ENCODE results near the gene BMAL2. TPM values are rescaled to one million over a fixed set of nuclear protein-coding genes. Genes with fewer than 3 reads are reported as not detected.

BMAL2 gene
- polyA plus RNA-seq, 3 donors = 1.1 to 4.8 (median 1.5) TPM

- WGBS, 3 donors = 86 to 92% (median 89%) methylated on average over 1 of the region's 1 CpG
- no peak overlapping the region for H3K27ac ChIP-seq (ENCODE audit: low read depth, low read length)
These were observed 15.7 kb upstream of the BMAL2 start for GRCh38 chr12:27316947-27317346.

GRCh38 chr12:27319409-27319808 is 13.2 kb upstream of the BMAL2 start:
- 37 to 49% (median 47%) methylated on average over 1 of the region's 1 CpG for WGBS, 3 donors
- H3K27ac ChIP-seq (ENCODE audit: low read depth, low read length) = no peak overlapping the region

GRCh38 chr12:27319848-27320247 is 12.8 kb upstream of the BMAL2 start:
- no peak overlapping the region for H3K27ac ChIP-seq (ENCODE audit: low read depth, low read length)

GRCh38 chr12:27324530-27324929 is 8.1 kb upstream of the BMAL2 start:
- H3K27ac ChIP-seq (ENCODE audit: low read depth, low read length) = no peak overlapping the region

More at GRCh38 chr12:27319848-27320247, 12.8 kb upstream of the BMAL2 start:
- WGBS, 3 donors = 81 to 97% (median 87%) methylated on average over 2 of the region's 2 CpGs

GRCh38 chr12:27330846-27331245 is 1.8 kb upstream of the BMAL2 start:
- no peak overlapping the region for H3K27ac ChIP-seq (ENCODE audit: low read depth, low read length)
- 77 to 92% (median 90%) methylated on average over 1 of the region's 1 CpG for WGBS, 3 donors

- H3K27ac ChIP-seq (ENCODE audit: low read depth, low read length) = no peak overlapping the region
- 33 to 70% (median 38%) methylated on average over 7 of the region's 7 CpGs for WGBS, 3 donors
These were observed 1.2 kb upstream of the BMAL2 start for GRCh38 chr12:27331291-27331926.

- WGBS, 3 donors = 34 to 51% (median 43%) methylated on average over 3 of the region's 3 CpGs
- no peak overlapping the region for H3K27ac ChIP-seq (ENCODE audit: low read depth, low read length)
These were observed 710 bp upstream of the BMAL2 start for GRCh38 chr12:27331927-27332324.

- 12 to 18% (median 14%) methylated on average over 10 of the region's 10 CpGs for WGBS, 3 donors
These were observed 276 bp upstream of the BMAL2 start for GRCh38 chr12:27332407-27332713.

GRCh38 chr12:27333403-27334009 is 870 bp downstream of the BMAL2 start:
- no peak overlapping the region for H3K27ac ChIP-seq (ENCODE audit: low read depth, low read length)
- WGBS, 3 donors = 1% methylated on average over 35 to 40 of the region's 40 CpGs

More at GRCh38 chr12:27332407-27332713, 276 bp upstream of the BMAL2 start:
- H3K27ac ChIP-seq (ENCODE audit: low read depth, low read length) = no peak overlapping the region

GRCh38 chr12:27334042-27334720 is 1.5 kb downstream of the BMAL2 start:
- no peak overlapping the region for H3K27ac ChIP-seq (ENCODE audit: low read depth, low read length)
- WGBS, 3 donors = 35 to 72% (median 61%) methylated on average over 7 of the region's 7 CpGs

- 74 to 88% (median 82%) methylated on average over 6 of the region's 6 CpGs for WGBS, 3 donors
- H3K27ac ChIP-seq (ENCODE audit: low read depth, low read length) = no peak overlapping the region
These were observed 2.1 kb downstream of the BMAL2 start for GRCh38 chr12:27334721-27335082.

- no peak overlapping the region for H3K27ac ChIP-seq (ENCODE audit: low read depth, low read length)
- WGBS, 3 donors = 57 to 71% (median 62%) methylated on average over 5 of the region's 5 CpGs
These were observed 3.0 kb downstream of the BMAL2 start for GRCh38 chr12:27335364-27336281.

- WGBS, 3 donors = 81 to 93% (median 89%) methylated on average over 2 of the region's 2 CpGs
- no peak overlapping the region for H3K27ac ChIP-seq (ENCODE audit: low read depth, low read length)
These were observed 3.6 kb downstream of the BMAL2 start for GRCh38 chr12:27336282-27336653.

GRCh38 chr12:27337376-27337775 is 4.7 kb downstream of the BMAL2 start:
- 48 to 95% (median 82%) methylated on average over 1 of the region's 1 CpG for WGBS, 3 donors
- no peak overlapping the region for H3K27ac ChIP-seq (ENCODE audit: low read depth, low read length)

- no peak overlapping the region for H3K27ac ChIP-seq (ENCODE audit: low read depth, low read length)
- WGBS, 3 donors = 94 to 96% (median 95%) methylated on average over 1 of the region's 1 CpG
These were observed 5.8 kb downstream of the BMAL2 start for GRCh38 chr12:27338473-27338872.

- H3K27ac ChIP-seq (ENCODE audit: low read depth, low read length) = no peak overlapping the region
- 71 to 97% (median 72%) methylated on average over 3 of the region's 3 CpGs for WGBS, 3 donors
These were observed 8.3 kb downstream of the BMAL2 start for GRCh38 chr12:27340971-27341370.

- H3K27ac ChIP-seq (ENCODE audit: low read depth, low read length) = no peak overlapping the region
- WGBS, 3 donors = 92 to 96% (median 94%) methylated on average over 2 of the region's 2 CpGs
These were observed 9.9 kb downstream of the BMAL2 start for GRCh38 chr12:27342536-27342935.

GRCh38 chr12:27343255-27344000 is 10.8 kb downstream of the BMAL2 start:
- WGBS, 3 donors = 90 to 95% (median 92%) methylated on average over 5 of the region's 5 CpGs
- H3K27ac ChIP-seq (ENCODE audit: low read depth, low read length) = no peak overlapping the region
